Epithelial cell of esophagus (primary cell): ENCODE data around the gene NHEJ1.

Experiments used
- DNase-seq: peaks from one replicate; pipeline ENCODE4 v3.0.0; 2010; ENCODE audit warnings: low read depth
- H3K4me3 ChIP-seq: 2 replicates; pipeline ENCODE4 v1.5.1; 2011; ENCODE audit warnings: mild to moderate bottlenecking, low read length, control low read depth
- CTCF ChIP-seq: IDR thresholded peaks from 2 replicates; pipeline ENCODE4 v1.5.1; 2011; ENCODE audit warnings: low read depth, mild to moderate bottlenecking, low read length, control low read depth, inconsistent platforms; ENCODE audit not compliant: insufficient read depth; ENCODE audit errors: missing control alignments

The NHEJ1 gene

DNA sequence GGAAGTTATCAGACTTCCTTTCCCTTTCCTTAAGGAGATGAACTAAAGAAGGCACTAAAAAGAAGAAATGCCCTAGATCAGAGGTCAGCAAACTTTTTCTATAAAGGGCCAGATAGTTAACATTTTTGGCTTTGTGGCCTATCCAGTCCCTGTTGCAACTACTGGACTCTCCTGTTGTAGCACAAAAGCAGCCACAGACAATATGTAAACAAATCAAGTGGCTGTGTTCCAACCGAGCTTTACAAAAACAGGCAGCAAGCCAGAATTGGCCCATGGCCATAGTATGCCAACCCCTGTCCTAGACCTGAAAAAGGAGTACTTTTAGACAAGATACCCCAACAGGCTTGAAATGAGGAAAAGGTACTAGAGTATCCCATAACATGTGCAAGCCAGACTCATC lies 10.9 kb downstream of the NHEJ1 start:
- TF ChIP-seq CTCF = no peak
- no peak for DNase-seq
- H3K4me3 ChIP-seq = no peak overlapping the region

GRCh38 chr2:219142329-219142728 lies 18.3 kb downstream of the NHEJ1 start:
- DNase-seq = peak; percentile 61
- no peak overlapping the region for H3K4me3 ChIP-seq
- TF ChIP-seq CTCF = no peak

GRCh38 chr2:219140722-219141121 lies 19.9 kb downstream of the NHEJ1 start:
- H3K4me3 ChIP-seq = no peak overlapping the region
- TF ChIP-seq CTCF = no peak
- no peak for DNase-seq

DNA sequence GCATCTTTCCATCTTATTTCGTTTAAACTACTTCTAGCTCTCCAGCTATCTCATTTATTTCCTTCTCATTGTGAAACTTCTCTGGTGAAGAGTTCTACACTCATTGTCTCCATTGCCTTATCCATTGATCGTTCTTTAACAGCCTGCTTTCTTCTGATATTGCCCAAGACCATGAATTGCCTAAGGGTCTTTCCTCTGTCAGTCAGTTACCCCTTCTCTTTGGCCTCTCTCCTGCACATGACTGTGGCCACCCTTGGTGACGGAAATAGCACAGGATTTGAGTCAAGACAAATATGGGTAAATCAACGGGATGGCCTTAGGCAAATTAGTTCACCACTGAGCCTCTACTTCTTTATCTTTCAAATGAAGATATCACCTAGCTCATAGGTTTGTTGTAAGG lies 26.6 kb downstream of the NHEJ1 start:
- TF ChIP-seq CTCF = no peak
- no peak overlapping the region for H3K4me3 ChIP-seq
- no peak for DNase-seq

- no peak overlapping the region for H3K4me3 ChIP-seq
- TF ChIP-seq CTCF = no peak
- DNase-seq = no peak
These were observed 28.9 kb downstream of the NHEJ1 start for GRCh38 chr2:219131744-219132143.

DNA sequence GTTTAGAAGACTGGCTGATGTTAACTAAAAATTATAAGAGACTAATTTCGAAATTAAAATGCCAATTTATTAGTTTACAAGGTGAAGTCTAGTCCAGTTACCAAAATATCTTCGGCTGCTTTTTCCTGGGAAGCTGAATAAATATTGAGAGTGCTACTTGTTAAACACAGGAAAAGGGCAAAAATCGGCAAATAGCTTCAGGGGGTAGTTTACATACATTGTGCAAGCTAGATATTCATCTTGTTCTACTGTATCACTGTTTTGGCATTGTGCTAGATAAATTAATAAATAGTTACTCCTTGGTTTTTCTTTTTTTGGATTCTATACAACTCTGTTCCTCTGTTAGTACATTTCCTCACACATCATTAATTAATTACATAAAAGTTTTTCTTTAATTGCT lies 29.3 kb downstream of the NHEJ1 start:
- H3K4me3 ChIP-seq = no peak overlapping the region
- no peak for DNase-seq
- TF ChIP-seq CTCF = no peak

DNA sequence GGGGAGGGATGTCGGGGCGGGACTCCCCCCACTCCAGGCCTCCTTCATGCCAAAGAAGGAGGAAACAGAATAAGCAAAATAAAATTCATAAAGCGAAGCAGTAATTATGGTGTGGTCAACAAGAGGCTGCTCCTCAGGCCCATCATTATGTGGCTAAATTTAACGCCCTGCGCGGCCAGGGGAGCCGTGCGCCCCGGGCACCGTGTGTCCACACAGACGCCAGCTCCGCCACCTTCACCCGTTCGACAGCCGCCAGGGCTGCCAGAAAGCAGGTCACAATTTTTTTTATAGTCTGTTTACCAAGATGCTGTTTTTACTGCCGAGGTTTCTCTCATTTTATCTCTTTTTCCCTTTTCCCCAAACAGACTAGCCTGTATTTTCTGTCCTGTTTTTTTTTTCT lies 31.0 kb downstream of the NHEJ1 start:
- H3K4me3 ChIP-seq = no peak overlapping the region
- no peak for DNase-seq
- no peak for TF ChIP-seq CTCF
